NB4 (cell line): ENCODE results near the gene ATXN2L.

Source experiments
- CTCF ChIP-seq: IDR thresholded peaks from one replicate; pipeline ENCODE4 v1.5.1; 2012; ENCODE audit warnings: low read depth, low read length
- MAX ChIP-seq: IDR thresholded peaks from 2 replicates; pipeline ENCODE4 v1.6.1; 2011; ENCODE audit warnings: low read depth, low read length
- MYC ChIP-seq: IDR thresholded peaks from 2 replicates; pipeline ENCODE4 v1.6.1; 2011; ENCODE audit warnings: low read depth, low read length
- POLR2A ChIP-seq: IDR thresholded peaks from 2 replicates; pipeline ENCODE4 v1.6.1; 2011; ENCODE audit warnings: mild to moderate bottlenecking; ENCODE audit not compliant: insufficient read length; ENCODE audit errors: extremely low read depth

- TF ChIP-seq CTCF (no peak), POLR2A (peak; percentile 35), MYC (peak; percentile 67), MAX (peak; percentile 57)
These were observed 1.3 kb downstream of the ATXN2L start for GRCh38 chr16:28823873-28824716.
